CD4-positive, alpha-beta T cell treated with Interleukin-21 for 1 hour (primary cell): ENCODE results near the gene PHETA1.
"Not testable (repeated sequence)": the region's sequence is repeated elsewhere in the genome, so short reads cannot be mapped to it uniquely, and the experiment has no call there.

Experiments
- DNase-seq: peaks from one replicate; pipeline ENCODE4 v3.0.0-alpha.2; 2020

PHETA1 gene

DNA sequence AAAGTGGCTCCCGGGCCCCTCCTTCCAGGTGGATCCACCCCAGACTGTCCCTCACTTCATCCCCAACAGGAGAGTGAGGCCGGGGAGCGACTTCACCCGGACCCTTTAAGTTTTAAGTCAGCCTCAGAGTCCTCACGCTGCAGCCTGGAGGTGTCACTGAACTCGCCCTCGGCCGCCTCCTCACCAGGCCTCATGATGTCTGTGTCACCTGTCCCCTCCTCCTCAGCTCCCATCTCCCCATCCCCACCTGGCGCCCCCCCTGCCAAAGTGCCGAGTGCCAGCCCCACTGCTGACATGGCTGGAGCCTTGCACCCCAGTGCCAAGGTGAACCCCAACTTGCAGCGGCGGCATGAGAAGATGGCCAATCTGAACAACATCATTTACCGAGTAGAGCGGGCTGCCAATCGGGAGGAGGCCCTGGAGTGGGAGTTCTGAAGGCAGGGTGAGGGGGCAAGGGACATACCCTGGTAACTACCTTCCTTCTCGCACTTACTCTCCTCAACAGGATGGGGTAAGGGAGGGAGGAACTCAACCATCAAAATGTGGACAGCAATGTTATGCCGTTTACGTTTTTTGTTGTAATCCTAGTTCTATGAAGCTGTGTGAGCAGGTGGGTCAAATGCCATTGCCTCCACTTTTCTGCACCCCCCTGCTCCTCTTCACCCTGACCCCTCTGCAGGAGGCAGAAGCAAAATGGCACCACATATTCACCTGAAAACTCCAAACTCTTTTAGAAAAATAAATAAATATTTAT is 20.8 kb downstream of the PHETA1 start:
- no peak for DNase-seq

- DNase-seq = no peak
Measured at GRCh38 chr12:111344254-111344875, 24.5 kb downstream of the PHETA1 start.

GRCh38 chr12:111343181-111343580 is 25.7 kb downstream of the PHETA1 start:
- no peak for DNase-seq

- no peak for DNase-seq
Measured at GRCh38 chr12:111342376-111342775, 26.5 kb downstream of the PHETA1 start.

DNA sequence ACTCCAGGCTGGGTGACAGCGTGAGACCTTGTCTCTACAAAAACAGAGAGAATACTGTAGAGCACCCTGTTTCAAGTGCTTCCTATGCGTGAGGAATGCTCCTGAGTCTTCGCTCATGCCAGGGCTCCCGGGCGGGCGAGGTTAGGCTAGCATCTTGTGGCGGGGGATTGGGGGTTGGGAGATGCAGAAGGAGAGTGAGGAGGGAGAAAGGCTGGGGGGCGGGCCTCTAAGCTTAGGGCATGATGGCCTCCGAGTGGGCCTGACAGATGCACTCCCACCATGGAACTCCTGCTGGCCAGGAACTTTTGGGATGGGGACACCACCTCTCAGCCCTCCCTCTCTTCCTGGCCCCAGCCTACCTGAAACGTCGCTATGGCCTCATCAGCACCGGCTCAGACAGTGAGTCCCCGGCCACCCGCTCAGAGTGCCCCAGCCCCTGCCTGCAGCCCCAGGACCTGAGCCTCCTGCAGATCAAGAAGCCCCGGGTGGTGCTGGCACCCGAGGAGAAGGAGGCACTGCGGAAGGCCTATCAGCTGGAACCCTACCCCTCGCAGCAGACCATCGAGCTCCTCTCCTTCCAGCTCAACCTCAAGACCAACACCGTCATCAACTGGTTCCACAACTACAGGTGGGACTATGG is 27.3 kb downstream of the PHETA1 start:
- DNase-seq = no peak

DNA sequence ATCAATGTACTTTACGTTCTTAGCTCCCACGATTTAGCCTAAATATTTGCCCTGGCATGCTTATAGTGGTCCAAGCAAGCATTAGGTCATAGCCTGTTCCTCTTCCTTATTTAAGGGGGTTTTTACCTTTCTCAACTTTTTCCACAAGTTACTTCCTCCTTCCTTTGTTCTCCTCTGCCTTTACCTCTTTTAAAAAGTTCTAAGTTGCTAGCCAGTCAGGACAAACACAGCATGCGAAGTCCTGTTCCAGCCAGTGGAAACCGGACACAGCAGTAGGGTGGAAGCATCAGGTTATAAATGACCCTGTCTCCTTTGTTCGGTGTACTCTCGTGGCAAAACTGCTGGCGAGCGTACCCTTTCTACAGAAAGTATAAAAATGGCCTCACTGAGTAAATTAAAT is 28.2 kb downstream of the PHETA1 start:
- not testable (repeated sequence) for DNase-seq

GRCh38 chr12:111340231-111340630 is 28.7 kb downstream of the PHETA1 start:
- no peak for DNase-seq

DNA sequence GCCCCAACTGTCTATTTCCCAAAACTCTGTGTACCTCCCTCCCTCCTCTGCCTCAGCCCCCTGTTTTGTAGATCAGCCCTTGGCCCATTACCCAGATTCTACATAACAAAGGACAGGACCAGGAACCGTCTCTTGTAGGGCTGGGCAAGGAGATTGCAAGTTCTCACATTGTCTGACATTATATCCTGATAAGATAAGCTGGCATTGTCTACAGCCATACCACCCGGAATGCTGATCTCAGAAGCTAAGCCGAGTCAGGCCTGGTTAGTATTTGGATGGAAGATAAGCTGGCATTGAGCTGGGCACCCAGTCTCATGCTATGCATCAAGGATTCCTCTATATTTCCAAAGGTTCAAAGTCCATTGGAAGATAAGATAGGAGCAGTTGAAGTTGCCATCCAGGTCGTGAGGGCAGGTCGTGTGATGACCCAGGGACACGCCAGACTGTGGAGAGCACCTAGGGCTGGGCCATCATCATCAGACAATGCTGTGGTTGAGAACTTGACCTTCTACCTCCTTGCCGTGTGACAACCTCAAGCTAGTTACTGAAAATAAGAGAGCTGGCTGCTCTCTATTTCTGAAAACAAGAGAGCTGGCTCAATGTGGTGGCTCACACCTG is 29.5 kb downstream of the PHETA1 start:
- no peak for DNase-seq

DNA sequence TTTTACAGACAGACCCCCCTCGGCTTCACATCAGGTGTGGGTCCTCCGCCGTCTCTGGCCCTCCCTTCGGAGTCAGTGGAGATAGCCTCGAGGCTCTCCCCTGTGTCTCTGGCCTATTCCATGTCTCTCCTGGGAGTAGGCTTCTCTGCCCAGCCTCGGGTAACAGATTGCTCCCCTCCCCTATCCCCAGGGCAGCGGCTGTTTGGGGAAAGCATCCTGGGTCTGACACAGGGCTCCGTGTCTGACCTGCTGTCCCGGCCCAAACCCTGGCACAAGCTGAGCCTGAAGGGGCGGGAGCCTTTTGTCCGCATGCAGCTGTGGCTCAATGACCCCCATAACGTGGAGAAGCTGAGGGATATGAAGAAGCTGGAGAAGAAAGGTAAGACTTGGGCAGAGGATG is 30.8 kb downstream of the PHETA1 start:
- no peak for DNase-seq

- DNase-seq = no peak
Measured at GRCh38 chr12:111337371-111337770, 31.5 kb downstream of the PHETA1 start.

- not testable (repeated sequence) for DNase-seq
Measured at GRCh38 chr12:111336411-111336810, 32.5 kb downstream of the PHETA1 start.

DNA sequence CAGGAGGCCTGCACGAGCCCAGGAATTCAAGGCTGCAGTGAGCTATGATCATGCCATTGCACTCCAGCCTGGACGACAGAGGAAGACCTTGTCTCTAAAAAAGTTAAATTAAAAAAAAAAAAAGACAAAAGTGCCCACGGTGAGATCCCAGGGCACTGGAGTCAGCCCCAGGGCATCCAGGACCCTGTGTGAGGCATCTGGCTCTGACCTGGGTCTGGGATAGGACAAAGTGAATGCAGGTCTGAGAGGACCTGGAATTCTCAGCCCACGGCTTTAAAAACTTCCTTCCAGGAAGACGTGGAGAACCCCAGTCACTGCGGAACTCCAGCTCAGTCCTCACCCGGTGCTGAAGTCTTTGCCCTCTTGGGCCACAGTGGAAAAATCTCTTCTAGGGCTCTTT is 33.1 kb downstream of the PHETA1 start:
- DNase-seq = no peak

GRCh38 chr12:111335301-111335700 is 33.6 kb downstream of the PHETA1 start:
- not testable (repeated sequence) for DNase-seq

DNA sequence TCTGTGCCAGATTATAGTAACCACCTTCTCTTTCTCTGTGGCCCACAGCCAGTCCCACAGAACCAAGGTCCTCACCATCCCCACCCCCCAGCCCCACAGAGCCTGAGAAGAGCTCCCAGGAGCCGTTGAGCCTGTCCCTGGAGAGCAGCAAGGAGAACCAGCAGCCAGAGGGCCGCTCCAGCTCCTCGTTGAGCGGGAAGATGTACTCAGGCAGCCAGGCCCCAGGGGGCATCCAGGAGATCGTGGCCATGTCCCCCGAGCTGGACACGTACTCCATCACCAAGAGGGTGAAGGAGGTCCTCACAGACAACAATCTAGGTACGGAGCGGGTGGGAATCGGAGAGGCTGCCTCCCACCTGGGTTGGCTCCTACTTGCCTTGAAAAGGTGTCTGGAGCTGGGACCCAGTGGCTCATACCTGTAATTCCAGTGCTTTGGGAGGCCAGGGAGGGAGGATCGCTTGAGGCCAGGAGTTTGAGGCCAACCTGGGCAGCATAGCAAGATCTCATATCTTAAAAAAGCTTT is 34.4 kb downstream of the PHETA1 start:
- no peak for DNase-seq

- peak; percentile 24 for DNase-seq
Measured at GRCh38 chr12:111330800-111331752, 37.8 kb downstream of the PHETA1 start.

- no peak for DNase-seq
Measured at GRCh38 chr12:111328138-111328537, 40.8 kb downstream of the PHETA1 start.

GRCh38 chr12:111327474-111327873 is 41.4 kb downstream of the PHETA1 start:
- no peak for DNase-seq

GRCh38 chr12:111322336-111323250 is 46.3 kb downstream of the PHETA1 start:
- DNase-seq = no peak

DNA sequence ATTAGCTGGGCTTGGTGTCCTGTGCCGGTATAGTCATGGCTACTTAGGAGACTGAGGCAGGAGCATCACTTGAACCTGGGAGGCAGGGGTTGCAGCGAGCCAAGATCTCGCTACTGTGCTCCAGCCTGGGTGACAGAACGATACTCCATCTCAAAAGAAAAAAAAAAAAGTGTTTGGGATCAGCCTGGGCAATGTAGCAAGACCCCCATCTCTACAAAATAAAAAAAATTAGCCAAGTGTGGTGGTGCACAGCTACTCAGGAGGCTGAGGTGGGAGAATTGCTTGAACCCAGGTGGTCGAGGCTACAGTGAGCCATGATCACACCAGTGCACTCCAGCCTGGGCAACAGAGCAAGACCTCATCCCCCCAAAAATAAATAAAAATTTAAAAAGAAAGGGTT is 47.6 kb downstream of the PHETA1 start:
- DNase-seq = no peak

DNA sequence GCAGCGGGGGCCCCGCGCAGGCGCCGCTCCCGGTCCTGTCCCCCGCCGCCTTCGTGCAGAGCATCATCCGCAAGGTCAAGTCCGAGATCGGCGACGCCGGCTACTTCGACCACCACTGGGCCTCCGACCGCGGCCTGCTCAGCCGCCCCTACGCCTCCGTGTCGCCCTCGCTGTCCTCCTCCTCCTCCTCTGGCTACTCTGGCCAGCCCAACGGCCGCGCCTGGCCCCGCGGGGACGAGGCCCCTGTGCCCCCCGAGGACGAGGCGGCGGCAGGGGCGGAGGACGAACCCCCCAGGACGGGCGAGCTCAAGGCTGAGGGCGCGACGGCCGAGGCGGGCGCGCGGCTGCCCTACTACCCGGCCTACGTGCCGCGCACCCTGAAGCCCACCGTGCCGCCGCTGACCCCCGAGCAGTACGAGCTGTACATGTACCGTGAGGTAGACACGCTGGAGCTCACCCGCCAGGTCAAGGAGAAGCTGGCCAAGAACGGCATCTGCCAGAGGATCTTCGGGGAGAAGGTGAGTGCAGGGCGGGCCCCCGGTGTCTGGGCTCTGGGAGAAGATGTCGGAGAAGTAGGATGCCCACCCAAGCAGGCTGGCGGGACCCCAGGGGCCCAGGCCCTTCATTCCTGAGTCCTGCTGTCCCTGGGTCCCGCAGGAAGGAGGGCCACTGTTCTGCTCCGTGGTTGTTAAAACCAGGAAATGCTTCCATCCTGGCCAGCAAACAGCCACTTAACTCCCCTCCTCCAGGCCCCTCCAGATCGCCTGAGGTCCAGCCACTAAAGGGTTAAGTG is 48.4 kb downstream of the PHETA1 start:
- DNase-seq = no peak
